ENCODE data around the gene POC1A.

POC1A gene

DNA sequence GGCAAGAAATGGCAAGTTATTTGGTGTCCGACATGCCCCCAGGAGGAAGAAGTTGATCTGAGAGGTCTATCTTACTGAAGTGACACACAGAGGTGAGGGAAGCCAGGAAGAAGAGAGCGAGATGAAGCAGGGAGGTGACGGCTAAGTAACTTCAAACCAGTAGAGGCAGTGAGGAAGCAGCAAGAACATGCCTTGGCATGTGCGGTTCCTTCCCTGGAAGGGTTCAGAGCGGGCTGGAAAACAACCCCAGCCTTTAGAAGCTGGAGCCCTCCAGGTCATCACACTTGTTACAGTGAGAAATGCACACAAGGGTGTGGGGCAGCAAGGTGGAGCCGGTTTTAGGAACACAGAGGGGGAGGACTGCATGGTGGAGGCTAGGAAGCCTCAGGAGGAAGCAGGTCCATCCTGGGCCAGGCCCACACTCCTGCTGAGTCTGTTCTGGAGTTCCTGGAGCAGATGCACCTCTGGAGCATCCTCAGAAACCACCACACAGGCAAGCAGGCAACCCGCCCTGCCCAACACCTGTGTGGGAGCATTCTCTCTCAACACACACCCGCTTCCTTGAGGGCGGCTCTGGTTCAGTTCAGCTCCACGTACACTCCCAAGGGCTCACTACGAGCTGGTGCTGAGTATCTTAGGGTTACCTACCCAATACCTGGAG lies 47.1 kb downstream of the POC1A start:
- POLR2A ChIA-PET, result no interaction called here
- TF ChIP-seq HDGF (IDR thresholded peaks at IDR 0.05; ENCODE audit: borderline replicate concordance), result no peak
- no peak for TF ChIP-seq FOXA1 (IDR thresholded peaks at IDR 0.05)
- TF ChIP-seq ARNT (IDR thresholded peaks at IDR 0.05), result no peak
- TF ChIP-seq SUZ12 (IDR thresholded peaks at IDR 0.05), result no peak
- no peak for TF ChIP-seq BHLHE40 (IDR thresholded peaks at IDR 0.05; ENCODE audit: borderline replicate concordance)
- TF ChIP-seq ZNF384 (IDR thresholded peaks at IDR 0.05), result no peak
- TF ChIP-seq FOXM1 (IDR thresholded peaks at IDR 0.05; ENCODE audit: borderline replicate concordance), result no peak
- no peak for TF ChIP-seq LEF1 (IDR thresholded peaks at IDR 0.05; ENCODE audit: borderline replicate concordance)
- TF ChIP-seq CTBP1 (IDR thresholded peaks at IDR 0.05; ENCODE audit: borderline replicate concordance), result no peak
- no peak for TF ChIP-seq TARDBP (IDR thresholded peaks at IDR 0.05)
- TF ChIP-seq, protein P1, sequence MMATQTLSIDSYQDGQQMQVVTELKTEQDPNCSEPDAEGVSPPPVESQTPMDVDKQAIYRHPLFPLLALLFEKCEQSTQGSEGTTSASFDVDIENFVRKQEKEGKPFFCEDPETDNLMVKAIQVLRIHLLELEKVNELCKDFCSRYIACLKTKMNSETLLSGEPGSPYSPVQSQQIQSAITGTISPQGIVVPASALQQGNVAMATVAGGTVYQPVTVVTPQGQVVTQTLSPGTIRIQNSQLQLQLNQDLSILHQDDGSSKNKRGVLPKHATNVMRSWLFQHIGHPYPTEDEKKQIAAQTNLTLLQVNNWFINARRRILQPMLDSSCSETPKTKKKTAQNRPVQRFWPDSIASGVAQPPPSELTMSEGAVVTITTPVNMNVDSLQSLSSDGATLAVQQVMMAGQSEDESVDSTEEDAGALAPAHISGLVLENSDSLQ (IDR thresholded peaks at IDR 0.05), result no peak
- no peak for TF ChIP-seq SP1 (IDR thresholded peaks at IDR 0.05)
- TF ChIP-seq NFRKB (IDR thresholded peaks at IDR 0.05), result no peak
- no peak for TF ChIP-seq FOXK2 (IDR thresholded peaks at IDR 0.05)
- TF ChIP-seq L3MBTL2 (conservative IDR thresholded peaks at IDR 0.05), result no peak
- no peak for TF ChIP-seq ELF4 (IDR thresholded peaks at IDR 0.05)
- no peak for DNase-seq (ENCODE audit: extremely low spot score)
- CTCF ChIA-PET, result no interaction called here

DNA sequence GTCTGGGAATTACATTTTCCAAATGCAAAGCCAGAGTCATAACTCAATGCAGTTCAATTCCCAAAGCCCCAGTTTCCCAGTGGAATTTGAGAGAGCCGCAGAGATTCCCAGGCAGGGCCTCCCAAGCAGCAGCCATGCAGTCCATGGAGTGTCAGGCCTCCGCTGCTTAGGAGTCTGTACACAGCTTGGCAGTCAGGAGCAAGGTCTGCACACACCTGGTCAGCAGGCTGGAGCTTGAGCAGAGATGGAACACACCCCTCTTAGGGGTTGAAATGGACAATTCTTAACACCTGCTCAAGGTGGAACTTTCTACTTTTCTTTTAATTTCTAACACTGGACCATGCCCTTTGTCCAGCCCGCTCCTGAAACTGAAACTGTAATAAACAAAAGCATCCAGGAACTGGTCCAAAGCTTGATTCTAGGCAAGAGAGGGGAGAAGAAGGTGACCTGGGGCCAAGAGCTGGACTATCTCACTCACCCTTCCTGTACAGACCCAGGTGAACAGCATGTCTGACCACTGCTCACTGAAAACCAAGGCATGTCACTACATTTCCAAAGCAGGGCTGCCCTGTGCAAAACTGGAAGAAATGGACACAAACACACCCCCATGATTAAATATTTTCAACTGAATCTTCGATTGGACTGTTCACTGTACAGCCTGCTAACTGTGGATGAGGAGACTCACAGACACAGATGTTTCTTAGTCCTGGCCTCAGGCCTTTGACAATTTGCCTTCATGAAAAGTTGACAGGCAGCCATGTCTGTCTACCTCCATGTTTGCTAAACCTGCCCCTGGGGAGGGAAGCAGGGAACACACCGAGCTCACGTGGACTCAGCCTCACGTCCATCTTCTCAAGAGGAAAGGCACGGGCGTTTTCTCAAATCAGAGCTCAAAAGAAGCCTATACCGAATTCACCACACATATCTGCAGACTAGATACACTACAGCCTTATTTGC lies 49.3 kb downstream of the POC1A start:
- no peak for TF ChIP-seq BHLHE40 (IDR thresholded peaks at IDR 0.05; ENCODE audit: borderline replicate concordance)
- TF ChIP-seq FOXK2 (IDR thresholded peaks at IDR 0.05), result no peak
- TF ChIP-seq L3MBTL2 (conservative IDR thresholded peaks at IDR 0.05), result no peak
- TF ChIP-seq TARDBP (IDR thresholded peaks at IDR 0.05), result no peak
- no peak for TF ChIP-seq CTBP1 (IDR thresholded peaks at IDR 0.05; ENCODE audit: borderline replicate concordance)
- TF ChIP-seq SP1 (IDR thresholded peaks at IDR 0.05), result no peak
- TF ChIP-seq LEF1 (IDR thresholded peaks at IDR 0.05; ENCODE audit: borderline replicate concordance), result no peak
- no peak for TF ChIP-seq NFRKB (IDR thresholded peaks at IDR 0.05)
- TF ChIP-seq FOXM1 (IDR thresholded peaks at IDR 0.05; ENCODE audit: borderline replicate concordance), result no peak
- no peak for TF ChIP-seq SUZ12 (IDR thresholded peaks at IDR 0.05)
- no peak for DNase-seq (ENCODE audit: extremely low spot score)
- ChIA-PET POLR2A (no interaction called here), CTCF (no interaction called here)

DNA sequence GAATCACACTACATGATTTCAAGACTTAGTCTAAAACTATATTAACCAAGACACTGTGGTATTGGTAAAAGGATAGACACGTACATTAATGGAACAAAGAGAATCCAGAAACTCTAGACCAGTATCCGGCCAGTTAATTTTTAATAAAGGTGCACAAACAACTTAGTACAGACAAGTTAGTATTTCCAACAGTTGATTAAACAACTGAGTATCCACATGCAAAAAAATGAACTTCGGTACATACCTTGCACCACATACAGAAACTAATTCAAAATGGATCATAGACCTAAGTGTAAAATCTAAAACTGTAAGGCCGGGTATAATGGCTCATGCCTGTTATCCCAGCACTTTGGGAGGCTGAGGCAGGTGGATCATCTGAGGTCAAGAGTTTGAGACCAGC lies 51.3 kb downstream of the POC1A start:
- TF ChIP-seq ELF4 (IDR thresholded peaks at IDR 0.05) (no peak), FOXA1 (IDR thresholded peaks at IDR 0.05) (no peak), ZNF384 (IDR thresholded peaks at IDR 0.05) (no peak), CTBP1 (IDR thresholded peaks at IDR 0.05; ENCODE audit: borderline replicate concordance) (no peak), TARDBP (IDR thresholded peaks at IDR 0.05) (no peak), NFRKB (IDR thresholded peaks at IDR 0.05) (no peak), HDGF (IDR thresholded peaks at IDR 0.05; ENCODE audit: borderline replicate concordance) (no peak)
- TF ChIP-seq, protein P1 (IDR thresholded peaks at IDR 0.05), result no peak
- ChIA-PET CTCF (no interaction called here), POLR2A (no interaction called here)
- DNase-seq (ENCODE audit: extremely low spot score), result no peak

DNA sequence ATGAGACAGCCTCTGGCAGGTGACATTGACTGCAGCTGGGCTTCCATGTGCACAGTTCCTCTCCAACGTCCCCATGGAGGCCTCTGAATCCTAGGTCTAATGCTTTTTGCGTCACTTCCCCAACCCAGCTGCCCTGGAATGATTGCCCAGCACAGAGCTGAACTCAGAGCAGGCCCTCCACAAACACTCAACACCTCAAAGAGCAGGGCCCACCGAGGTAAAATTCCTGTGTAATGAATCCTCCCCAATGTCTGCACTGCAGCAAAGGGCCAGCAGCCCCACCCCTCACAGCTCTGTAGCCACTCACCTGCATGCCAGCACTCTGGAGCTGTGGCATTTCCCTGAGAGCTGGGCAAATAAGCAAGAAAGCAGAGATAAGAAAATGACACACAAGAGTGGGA lies 55.2 kb downstream of the POC1A start:
- TF ChIP-seq TARDBP (IDR thresholded peaks at IDR 0.05) (no peak), ZNF384 (IDR thresholded peaks at IDR 0.05) (no peak), BHLHE40 (IDR thresholded peaks at IDR 0.05; ENCODE audit: borderline replicate concordance) (no peak), L3MBTL2 (conservative IDR thresholded peaks at IDR 0.05) (no peak), NFRKB (IDR thresholded peaks at IDR 0.05) (no peak), LEF1 (IDR thresholded peaks at IDR 0.05; ENCODE audit: borderline replicate concordance) (no peak), ARNT (IDR thresholded peaks at IDR 0.05) (no peak)
- CTCF ChIA-PET, result no interaction called here
- DNase-seq (ENCODE audit: extremely low spot score), result no peak
- POLR2A ChIA-PET, result interaction anchor here (1.1 kb wide), 1 partner anchor 249 kb away, joined by 3 read pairs; no protein-coding TSS in a partner anchor

DNA sequence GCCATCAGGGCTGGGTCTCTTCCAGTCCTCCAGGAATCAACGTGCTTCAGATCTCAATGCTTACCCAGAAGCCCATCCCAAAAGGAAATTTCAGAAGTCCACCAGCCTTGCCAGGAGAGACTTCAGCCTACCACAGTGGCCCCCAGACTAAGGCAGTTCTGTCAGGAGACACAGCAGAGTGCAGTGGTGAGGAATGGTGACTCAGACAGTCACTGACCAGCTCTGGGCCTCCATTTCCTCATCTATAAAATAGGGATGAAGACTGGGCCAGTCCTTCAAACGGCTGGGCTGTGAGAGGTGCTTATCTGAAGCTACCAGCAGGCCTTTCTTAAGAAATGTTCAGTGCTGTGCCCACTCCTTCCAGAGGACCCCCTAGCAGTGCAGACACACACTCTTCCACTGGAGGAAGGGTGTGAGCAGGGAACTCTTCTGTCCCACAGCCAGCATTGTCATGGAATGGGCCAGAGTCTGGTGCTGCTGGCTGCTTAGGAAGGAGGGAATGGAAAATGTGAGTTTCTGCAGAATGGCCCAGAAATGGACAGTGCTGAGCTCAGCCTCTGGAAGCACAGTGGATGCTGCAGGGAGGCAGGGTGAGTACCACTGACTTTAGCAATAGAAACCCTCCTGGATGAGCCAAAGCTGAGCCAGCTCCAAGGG lies 56.2 kb downstream of the POC1A start:
- ChIA-PET POLR2A (no interaction called here), CTCF (no interaction called here)
- no peak for DNase-seq (ENCODE audit: extremely low spot score)

More for the DNA sequence above, 56.2 kb downstream of the POC1A start:
- TF ChIP-seq SP1 (IDR thresholded peaks at IDR 0.05) (no peak), ZNF384 (IDR thresholded peaks at IDR 0.05) (no peak), ELF4 (IDR thresholded peaks at IDR 0.05) (no peak), L3MBTL2 (conservative IDR thresholded peaks at IDR 0.05) (no peak), CTBP1 (IDR thresholded peaks at IDR 0.05; ENCODE audit: borderline replicate concordance) (no peak), ARNT (IDR thresholded peaks at IDR 0.05) (no peak), BHLHE40 (IDR thresholded peaks at IDR 0.05; ENCODE audit: borderline replicate concordance) (no peak), FOXM1 (IDR thresholded peaks at IDR 0.05; ENCODE audit: borderline replicate concordance) (no peak), NFRKB (IDR thresholded peaks at IDR 0.05) (no peak), FOXK2 (IDR thresholded peaks at IDR 0.05) (no peak), FOXA1 (IDR thresholded peaks at IDR 0.05) (no peak), LEF1 (IDR thresholded peaks at IDR 0.05; ENCODE audit: borderline replicate concordance) (no peak)
- TF ChIP-seq, protein P1 (IDR thresholded peaks at IDR 0.05), result no peak

Measured in HEK293T (cell line).